AG09319 (cell line): ENCODE results near the gene AHSP.
"Not testable (repeated sequence)": the region's sequence is repeated elsewhere in the genome, so short reads cannot be mapped to it uniquely, and the experiment has no call there.

Experiments used
- DNase-seq: peaks from one replicate; pipeline ENCODE4 v3.0.0-alpha.2; 2010; ENCODE audit warnings: low read depth; ENCODE audit errors: extremely low read depth
- CTCF ChIP-seq: IDR thresholded peaks from 2 replicates; pipeline ENCODE4 v1.5.1; 2011; ENCODE audit warnings: low read depth, mild to moderate bottlenecking, inconsistent platforms, low read length, moderate library complexity

AHSP gene

DNA sequence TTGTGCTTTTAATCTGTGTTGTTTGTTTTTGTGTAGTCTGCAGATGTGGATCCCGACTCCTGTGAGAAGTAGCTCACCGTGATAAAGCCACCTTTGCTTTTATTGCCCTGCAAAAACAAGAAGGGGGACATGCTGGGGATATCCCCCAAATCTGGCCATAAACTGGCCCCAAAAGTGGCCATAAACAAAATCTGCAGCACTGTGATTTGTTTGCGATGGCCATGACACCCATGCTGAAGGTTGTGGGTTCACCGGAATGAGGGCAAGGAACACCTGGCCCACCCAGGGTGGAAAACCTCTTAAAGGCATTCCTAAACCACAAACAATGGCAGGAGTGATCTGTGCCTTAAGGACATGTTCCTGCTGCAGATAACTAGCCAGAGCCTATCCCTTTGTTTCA lies 15.1 kb downstream of the AHSP start:
- TF ChIP-seq CTCF, result no peak
- DNase-seq, result no peak

GRCh38 chr16:31561426-31562233 lies 33.9 kb downstream of the AHSP start:
- DNase-seq, result no peak
- no peak for TF ChIP-seq CTCF

DNA sequence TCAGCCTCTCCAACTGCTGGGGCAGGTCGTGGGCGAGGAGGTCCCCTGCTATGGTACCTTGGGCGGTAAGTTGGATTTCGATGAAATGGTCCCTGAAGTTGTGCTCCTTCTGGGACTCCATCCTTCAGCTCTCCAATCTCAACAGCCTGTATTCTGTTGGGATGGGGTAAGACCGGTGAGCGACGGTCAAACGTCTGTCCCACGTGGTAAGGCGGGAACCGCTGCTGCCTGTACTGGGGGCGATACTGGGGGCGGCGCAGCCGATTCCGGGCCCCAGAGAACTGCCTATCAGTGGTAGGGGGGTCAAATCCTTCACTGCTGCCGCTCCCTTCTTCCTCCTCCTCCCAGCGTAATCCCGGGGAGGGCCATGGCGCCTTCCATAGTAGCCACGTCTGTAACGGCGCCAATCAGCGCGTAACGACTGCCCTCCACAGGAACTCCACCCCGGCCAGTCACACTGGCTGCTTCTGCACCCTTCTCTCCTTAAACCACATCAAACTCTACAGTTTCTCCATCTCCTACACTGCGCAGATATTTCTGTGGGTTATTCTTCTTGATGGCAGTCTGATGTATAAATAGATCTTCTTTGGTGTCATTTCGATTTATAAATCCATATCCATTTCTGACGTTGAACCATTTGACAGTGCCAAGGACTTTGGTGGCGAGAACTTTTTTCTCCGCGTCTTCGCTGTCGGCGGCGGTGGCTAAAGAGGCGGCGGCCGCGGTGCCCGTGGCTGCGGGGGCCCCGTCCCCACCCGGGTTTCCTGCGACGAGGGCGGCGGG lies 41.1 kb downstream of the AHSP start:
- DNase-seq, result no peak
- no peak for TF ChIP-seq CTCF

GRCh38 chr16:31569360-31569717 lies 41.6 kb downstream of the AHSP start:
- DNase-seq, result no peak
- no peak for TF ChIP-seq CTCF

DNA sequence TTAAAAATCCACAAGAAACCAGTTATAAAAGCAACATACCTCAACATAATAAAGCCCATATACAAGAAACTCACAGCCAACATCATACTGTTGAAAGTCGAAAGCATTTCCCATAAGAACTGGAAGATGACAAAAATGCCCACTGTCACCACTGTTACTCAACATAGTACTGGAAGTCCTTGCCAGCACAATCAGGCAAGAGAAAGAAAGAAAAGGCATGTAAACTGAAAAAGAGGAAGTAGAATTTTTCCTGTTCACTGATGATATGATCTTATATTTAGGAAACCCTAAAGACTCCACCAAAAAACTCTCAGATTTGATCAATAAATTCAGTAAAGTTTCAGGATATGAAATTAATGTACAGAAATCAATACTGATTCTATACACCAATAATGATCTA lies 45.1 kb downstream of the AHSP start:
- no peak for DNase-seq
- no peak for TF ChIP-seq CTCF

- DNase-seq, result not testable (repeated sequence)
Measured at GRCh38 chr16:31574159-31574558, 46.5 kb downstream of the AHSP start.

DNA sequence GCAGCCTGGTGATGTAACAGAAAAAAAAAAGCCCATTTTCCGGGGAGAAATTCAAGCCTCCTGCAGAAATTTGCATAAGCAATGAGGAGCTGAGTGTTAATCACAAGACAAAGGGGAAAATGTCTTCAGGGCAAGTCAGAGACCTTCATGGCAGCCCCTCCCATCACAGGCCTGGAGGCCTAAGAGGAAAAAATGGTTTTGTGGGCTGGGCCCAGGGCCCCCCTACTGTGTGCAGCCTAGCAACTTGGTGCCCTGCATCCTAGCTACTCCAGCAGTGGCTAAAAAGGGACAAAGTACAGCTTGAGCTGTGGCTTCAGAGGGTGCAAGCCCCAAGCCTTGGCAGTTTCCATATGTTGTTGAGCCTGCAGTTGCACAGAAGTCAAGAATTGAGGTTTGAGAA lies 49.7 kb downstream of the AHSP start:
- no peak for DNase-seq
- no peak for TF ChIP-seq CTCF
